ENCODE measurements around the gene MEPCE. TPM values are rescaled to one million over a fixed set of nuclear protein-coding genes. Genes with fewer than 3 reads are reported as not detected.

MEPCE gene
- total RNA-seq, 4 donors from 2014 or later = 27.9 to 34.2 (median 30.8) TPM

GRCh38 chr7:100428199-100428966 lies 1.2 kb upstream of the MEPCE start, which contains the start of gene ZCWPW1:
Gene ZCWPW1, minus strand, starts transcription at chr7:100428703. Its CDS starts 8,054 bp downstream, at chr7:100420649.
- peak within 1 kb of the TSS; percentile 94 to 99 (median 98) for H3K27ac ChIP-seq
- peaks cover 0 to 41% (median 23%) of the 10 kb centered on the region in 3 donors for H3K4me1 ChIP-seq
- H3K4me3 ChIP-seq = peak within 1 kb of the TSS; percentile 91 to 95
- WGBS, 2 donors (ENCODE audit: low coverage in 1 of 2) = 1% methylated on average over 20 to 21 of the region's 66 CpGs
- H3K9me3 ChIP-seq = no peaks in the 10 kb centered on the region
- H3K27me3 ChIP-seq = no peaks in the 10 kb centered on the region
- ATAC-seq = peak; percentile 73
- TF ChIP-seq CTCF (IDR thresholded peaks at IDR 0.05) = peak in 3 of 4 experiments; percentile 6 to 41 (median 19)
- peak; percentile 100 for TF ChIP-seq POLR2A (IDR thresholded peaks at IDR 0.05)
- peak; percentile 100 for TF ChIP-seq POLR2AphosphoS5 (IDR thresholded peaks at IDR 0.05)
- TF ChIP-seq EP300 (IDR thresholded peaks at IDR 0.05) = no peak
- H3K36me3 ChIP-seq = peaks cover 0 to 28% of the 10 kb centered on the region in 2 donors

GRCh38 chr7:100428967-100429636 lies 529 bp upstream of the MEPCE start:
- Histone ChIP-seq H3K27ac (peak overlapping the region; percentile 94 to 99 (median 98)), H3K4me1 (peaks cover 0 to 48% (median 23%) of the 10 kb centered on the region in 3 donors), H3K9me3 (no peaks in the 10 kb centered on the region), H3K27me3 (no peaks in the 10 kb centered on the region), H3K4me3 (peak overlapping the region; percentile 91 to 95), H3K36me3 (peaks cover 0 to 34% of the 10 kb centered on the region in 2 donors)
- TF ChIP-seq CTCF (IDR thresholded peaks at IDR 0.05) = peak in 2 of 4 experiments; percentile 51 to 65
- TF ChIP-seq POLR2A (IDR thresholded peaks at IDR 0.05) = peak; percentile 91 to 95
- TF ChIP-seq EP300 (IDR thresholded peaks at IDR 0.05) = no peak
- peak; percentile 97 for TF ChIP-seq POLR2AphosphoS5 (IDR thresholded peaks at IDR 0.05)
- ATAC-seq = peak; percentile 83
- WGBS, 2 donors (ENCODE audit: low coverage in 1 of 2) = 0% methylated on average over 6 to 7 of the region's 40 CpGs

GRCh38 chr7:100430493-100431285 lies 1.1 kb downstream of the MEPCE start:
- ATAC-seq = no peak
- Histone ChIP-seq H3K27ac (peak overlapping the region; percentile 94 to 99 (median 98)), H3K4me1 (peaks cover 0 to 64% (median 34%) of the 10 kb centered on the region in 3 donors), H3K36me3 (peaks cover 0 to 39% of the 10 kb centered on the region in 2 donors), H3K9me3 (no peaks in the 10 kb centered on the region), H3K27me3 (no peaks in the 10 kb centered on the region), H3K4me3 (peak overlapping the region; percentile 91 to 95)
- WGBS, 2 donors (ENCODE audit: low coverage in 1 of 2) = 5 to 94% methylated on average over 3 to 16 of the region's 31 CpGs
- TF ChIP-seq POLR2AphosphoS5 (IDR thresholded peaks at IDR 0.05) (no peak), CTCF (IDR thresholded peaks at IDR 0.05) (no peak), EP300 (IDR thresholded peaks at IDR 0.05) (no peak), POLR2A (IDR thresholded peaks at IDR 0.05) (no peak)

GRCh38 chr7:100431286-100431735 lies 1.7 kb downstream of the MEPCE start:
- H3K36me3 ChIP-seq = peaks cover 0 to 39% of the 10 kb centered on the region in 2 donors

More at GRCh38 chr7:100431286-100431735, 1.7 kb downstream of the MEPCE start:
- TF ChIP-seq POLR2A (IDR thresholded peaks at IDR 0.05) (no peak), CTCF (IDR thresholded peaks at IDR 0.05) (no peak), POLR2AphosphoS5 (IDR thresholded peaks at IDR 0.05) (no peak), EP300 (IDR thresholded peaks at IDR 0.05) (no peak)
- no peaks in the 10 kb centered on the region for H3K9me3 ChIP-seq
- H3K27ac ChIP-seq = peak overlapping the region in 3 of 4 donors; percentile 98 to 99 (median 99)
- WGBS, 2 donors (ENCODE audit: low coverage in 1 of 2) = 100% methylated on average over 3 of the region's 23 CpGs; no CpG with 5 or more reads in 1 of the 2 donors
- peak overlapping the region in 1 of 2 donors; percentile 95 for H3K4me3 ChIP-seq
- H3K4me1 ChIP-seq = peaks cover 0 to 66% (median 34%) of the 10 kb centered on the region in 3 donors
- no peak for ATAC-seq
- no peaks in the 10 kb centered on the region for H3K27me3 ChIP-seq

Data from gastroesophageal sphincter (tissue), 4 donors.